ENCODE results near the gene PPM1J.
"Not testable (repeated sequence)": the region's sequence is repeated elsewhere in the genome, so short reads cannot be mapped to it uniquely, and the experiment has no call there.

Gene PPM1J

DNA sequence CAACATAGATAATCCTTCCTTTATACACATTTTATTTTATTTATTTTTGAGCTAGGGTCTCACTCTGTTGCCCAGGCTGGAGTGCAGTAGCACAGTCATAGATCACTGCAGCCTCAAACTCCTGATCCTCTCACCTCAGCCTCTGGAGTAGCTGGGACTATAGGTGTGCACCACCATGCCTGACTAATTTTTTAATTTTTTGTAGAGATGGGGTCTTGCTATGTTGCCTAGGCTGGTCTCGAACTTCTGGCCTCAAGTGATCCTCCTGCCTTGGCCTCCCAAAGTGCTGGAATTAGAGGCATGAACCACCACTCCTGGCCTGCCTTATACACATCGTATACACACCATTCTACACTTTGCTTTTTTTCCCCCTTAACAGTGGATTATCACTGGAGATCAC lies 6.2 kb upstream of the PPM1J start:
- DNase-seq (ENCODE audit: low read depth) = not testable (repeated sequence)

DNA sequence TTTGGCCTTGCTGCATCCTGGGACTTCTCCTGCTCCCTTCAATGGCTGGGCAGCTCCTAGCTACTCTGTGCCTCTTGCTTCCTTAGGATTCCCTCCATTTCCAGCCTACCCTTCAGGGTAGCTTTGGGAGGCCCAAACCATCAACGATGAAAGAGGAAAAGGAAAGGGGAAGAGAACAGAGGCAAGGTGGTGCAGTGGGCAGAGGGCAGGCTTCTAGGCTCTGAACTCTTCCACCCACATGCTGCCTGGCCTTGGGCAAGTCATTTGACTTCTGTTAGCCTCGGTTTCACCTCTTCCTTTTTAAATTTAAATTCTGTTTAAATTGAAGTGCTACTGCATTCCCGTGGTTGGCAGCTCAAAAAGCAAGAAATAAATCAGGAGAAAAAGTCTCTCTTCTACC lies 5.7 kb upstream of the PPM1J start:
- no peak for DNase-seq (ENCODE audit: low read depth)

DNA sequence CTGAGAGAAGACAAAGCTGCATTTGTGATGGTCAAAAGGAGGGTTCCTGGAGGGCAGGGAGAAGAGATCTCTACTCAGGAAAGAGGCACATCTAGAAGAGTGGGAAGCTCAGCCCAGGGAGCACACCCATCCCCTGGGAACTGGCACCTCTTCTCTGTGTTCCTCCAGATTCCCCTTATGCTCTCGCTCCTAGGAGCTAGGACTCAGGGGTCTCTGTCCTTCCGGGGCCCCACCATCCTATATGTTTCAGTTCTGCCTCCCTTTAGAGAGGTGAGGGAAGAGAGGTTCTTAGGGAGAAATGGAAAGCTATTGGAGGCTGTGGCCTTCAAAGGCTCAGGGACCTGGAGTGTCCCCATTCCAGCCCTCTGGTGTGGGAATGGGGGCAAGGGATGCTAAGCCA lies 4.6 kb upstream of the PPM1J start:
- DNase-seq (ENCODE audit: low read depth) = no peak

DNA sequence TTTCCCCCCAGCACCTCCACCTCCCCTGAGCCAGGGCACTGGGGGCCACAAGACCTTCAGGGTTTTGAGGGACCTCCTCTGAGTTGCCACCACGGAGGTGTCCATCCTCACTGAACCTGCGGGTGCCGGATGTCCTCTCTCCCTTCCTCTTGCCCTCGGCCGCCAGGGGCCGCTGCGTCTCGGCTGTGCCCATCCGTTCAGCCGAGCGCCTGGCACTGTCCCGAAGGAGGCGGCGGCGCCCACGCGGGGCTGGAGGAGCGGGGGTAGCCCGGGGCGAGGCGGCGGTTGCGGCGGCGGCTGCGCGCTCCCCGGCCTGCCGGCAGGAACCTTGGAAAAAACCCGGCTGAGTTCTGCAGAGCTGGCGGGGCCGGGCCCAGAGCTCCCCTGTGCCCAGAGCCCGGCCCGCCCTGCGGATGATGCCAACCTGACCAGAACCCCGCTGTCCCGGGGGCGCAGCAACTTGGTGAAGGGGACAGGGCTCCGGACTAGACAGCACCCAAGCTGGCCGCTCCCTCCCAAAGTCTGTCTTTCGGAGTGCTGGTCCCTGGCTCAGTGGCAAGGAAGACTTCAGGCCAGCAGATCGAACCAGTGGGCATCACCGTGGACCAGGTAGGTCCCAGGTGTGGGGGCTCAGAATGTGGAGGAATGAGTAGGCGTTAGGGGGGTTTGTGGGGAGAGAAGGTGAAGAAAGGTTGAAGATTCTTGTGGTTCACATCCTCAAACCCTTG lies 3.7 kb upstream of the PPM1J start:
- peak; percentile 47 for DNase-seq (ENCODE audit: low read depth)

DNA sequence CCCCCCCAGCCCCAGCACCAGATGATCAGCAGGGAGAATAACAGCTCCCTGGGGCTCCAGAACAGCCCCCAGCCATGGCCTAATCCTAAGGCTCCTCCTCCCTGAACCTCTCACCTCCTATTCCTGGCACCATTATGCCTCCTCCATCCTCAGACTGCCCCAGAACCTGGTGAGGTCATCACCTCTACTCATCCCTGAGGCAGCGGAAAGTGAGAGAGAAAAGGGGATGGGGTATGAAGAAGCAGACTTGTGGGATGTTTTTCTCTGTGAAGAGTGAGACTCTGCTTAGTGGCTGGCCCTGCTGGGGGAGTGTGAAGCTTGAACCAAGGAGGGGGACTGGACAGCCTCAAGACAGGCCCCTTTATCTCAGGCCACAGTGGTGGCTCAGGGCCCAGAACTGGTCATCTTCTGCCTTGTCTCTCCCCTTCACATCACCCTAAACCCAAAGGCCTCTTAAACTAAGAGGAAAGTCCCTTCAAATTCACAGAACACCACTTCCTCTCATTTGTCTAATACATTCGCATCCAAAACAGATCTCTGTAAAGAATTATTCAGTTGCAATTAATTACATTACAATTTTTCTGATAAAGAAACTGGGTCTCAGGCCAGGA lies 2.2 kb upstream of the PPM1J start:
- DNase-seq (ENCODE audit: low read depth) = no peak

DNA sequence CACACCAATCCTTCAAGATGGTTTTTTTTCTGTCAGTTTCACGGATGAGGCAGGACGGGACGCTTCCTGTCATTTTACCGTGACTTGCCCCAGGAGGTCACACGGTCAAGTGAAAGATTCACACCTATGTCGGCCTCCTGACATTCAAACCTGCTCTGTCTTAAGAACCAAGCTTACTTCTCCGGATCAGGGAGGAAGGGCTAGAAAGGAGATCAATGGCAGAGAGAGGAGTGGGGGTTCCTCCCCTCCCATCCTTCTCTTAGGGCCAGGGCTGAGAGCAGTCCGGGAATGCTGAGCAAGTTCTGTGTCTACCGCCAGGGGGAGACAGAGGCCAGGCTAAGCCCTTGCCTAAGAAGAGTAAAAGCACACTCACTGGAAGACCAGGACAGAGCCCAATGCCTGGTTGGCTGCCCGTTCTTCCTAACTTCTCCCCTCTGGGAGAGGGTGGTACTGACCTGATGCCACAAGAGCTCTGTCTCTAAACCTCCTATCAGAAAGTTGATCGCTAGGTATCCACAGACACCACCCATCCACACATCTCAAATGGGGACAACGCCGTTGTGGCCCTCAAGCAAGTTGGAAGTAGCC lies 1.1 kb upstream of the PPM1J start:
- peak; percentile 57 for DNase-seq (ENCODE audit: low read depth)

DNA sequence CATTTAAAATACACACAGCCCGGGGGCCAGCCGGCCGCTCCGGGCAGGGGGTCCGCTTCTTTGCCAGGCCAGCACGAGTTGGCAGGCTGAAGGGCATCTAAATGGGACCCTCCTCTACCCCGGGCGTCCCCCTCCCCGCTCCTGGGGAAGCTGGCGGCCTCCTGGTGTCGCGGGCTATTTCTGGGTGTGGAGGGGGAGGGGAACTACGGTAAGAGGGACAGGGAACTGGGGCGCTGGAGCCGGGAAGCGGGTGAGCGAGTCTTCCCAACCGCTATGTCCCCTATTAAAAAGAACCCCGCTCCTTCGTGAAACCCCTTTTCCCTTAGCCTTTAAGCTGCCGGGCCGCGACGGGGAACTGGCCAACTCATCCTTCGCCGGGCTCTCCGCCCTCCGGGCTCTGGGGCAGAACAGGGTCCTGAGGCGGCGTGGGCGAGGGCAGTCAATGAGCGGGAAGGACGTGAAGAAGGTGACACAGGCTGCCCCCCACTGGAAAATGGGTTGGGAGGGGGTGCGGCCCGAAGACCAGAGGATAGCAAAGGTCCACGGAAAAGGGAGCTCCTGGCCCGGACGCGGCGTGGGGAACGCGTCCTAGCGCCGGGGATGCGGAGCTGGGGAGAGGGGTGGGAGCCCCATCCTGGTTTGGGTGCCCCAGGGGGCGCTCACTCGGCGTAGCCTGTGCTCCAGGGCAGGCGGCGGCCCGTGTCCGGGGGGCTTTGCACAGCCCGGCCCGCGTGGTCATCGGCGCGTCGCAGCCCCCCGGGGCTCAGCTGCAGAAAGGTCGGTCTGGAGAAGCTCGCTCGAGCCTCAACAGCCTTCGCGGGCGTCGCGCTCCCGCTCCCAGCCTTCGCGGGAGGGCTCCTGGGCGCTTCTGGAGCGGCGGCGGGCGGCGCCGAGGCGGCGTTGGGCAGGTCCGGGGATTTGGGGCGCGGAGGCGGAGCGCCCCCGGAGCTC lies 544 bp downstream of the PPM1J start:
- DNase-seq (ENCODE audit: low read depth) = no peak

DNA sequence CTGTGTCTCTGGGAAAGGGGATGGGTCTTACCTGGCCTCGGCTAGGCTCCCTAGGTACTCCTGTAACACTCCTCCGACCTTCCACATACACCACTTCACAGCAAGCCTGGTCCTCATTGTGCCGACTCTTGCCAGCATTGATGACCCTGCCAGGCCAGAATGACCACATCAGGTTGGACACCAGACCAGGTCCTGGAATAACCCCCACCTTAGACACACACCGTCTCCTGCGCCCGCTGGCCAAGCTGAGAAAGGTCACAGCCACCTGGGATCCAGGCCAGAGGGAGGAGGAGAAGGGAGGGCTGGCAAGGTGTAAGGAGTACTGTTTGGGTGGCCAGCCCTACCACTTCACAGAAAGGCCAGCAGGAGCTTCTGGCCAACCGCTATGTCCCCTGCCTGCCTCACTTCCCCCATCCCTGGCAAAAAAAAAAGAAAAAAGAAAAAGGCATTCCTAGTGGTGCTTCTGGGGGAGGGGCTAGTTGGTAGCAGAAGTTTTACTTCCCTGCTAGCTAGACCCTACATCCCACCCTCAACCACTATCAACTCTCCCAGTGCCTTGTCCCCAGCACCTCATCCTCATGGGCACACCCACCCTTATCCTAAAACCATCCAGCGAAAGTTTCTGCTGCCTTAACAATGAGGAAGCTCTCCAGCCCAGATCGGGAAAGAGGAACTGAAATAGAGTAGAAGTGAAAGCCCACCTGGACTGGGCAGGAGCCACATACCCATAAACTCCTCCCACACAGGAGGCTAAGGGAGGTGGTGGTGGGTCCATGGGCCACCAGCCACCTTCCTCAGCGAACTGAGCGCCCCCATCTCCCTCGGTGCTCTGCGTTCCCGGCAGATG lies 1.4 kb downstream of the PPM1J start:
- no peak for DNase-seq (ENCODE audit: low read depth)

DNA sequence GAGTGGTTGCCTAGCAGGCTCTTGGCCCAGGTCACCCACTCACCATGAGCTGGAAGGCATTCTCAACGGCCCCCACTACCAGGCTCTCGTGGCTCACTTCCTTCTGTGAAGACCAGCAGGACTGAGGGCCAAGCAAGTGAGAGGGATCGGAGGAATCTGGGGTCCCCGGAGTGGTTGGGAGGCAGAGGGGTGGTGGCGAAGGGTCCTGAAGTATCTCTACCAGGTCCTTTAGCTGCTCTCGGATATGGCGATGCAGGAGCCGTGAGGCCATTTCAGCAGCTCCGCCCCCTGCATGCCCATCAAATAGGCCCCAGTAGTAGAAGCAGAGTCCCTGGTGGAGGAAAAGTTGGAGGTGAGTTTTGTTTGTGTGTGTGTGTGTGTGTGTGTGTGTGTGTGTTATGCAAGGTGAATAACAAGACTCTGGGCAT lies 2.4 kb downstream of the PPM1J start:
- DNase-seq (ENCODE audit: low read depth) = no peak

DNA sequence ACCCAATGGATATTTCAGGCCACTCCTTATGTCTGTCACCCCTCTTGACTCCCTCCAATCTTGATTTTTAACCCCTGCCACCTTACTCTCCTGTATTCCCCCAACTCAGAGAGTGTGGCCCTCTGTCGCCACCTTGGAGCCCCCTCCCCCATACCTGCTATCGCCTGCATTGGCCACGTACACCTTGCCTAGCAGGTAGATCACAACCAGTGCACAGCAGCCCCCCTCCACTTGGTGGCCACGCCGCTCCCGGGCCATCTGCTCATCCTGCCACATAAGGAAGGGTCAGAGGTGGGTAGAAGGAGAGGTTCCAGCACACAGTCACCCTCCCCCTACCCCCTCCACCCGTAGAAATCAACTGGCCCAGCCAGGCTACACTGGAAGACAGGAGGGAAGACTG lies 2.9 kb downstream of the PPM1J start:
- no peak for DNase-seq (ENCODE audit: low read depth)

DNA sequence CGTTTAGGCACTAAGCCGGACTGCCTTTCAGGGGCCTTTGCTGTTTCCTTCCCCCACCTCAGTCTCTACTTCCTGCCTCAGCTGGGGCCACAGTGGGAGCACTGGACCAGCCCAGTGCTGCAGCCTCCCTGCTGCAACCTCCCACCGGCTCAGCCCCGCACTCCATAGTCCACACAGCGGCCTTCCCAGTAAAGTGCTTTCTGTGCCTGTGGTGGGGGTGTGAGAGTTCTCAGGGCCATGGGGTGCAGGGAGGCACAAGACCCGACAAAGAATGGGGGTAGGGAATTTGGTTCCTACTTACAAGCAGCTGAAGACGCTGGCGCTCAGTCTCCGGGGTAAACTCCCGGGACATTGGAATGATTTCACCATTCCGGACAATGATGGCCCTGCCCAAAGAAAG lies 3.5 kb downstream of the PPM1J start:
- no peak for DNase-seq (ENCODE audit: low read depth)

DNA sequence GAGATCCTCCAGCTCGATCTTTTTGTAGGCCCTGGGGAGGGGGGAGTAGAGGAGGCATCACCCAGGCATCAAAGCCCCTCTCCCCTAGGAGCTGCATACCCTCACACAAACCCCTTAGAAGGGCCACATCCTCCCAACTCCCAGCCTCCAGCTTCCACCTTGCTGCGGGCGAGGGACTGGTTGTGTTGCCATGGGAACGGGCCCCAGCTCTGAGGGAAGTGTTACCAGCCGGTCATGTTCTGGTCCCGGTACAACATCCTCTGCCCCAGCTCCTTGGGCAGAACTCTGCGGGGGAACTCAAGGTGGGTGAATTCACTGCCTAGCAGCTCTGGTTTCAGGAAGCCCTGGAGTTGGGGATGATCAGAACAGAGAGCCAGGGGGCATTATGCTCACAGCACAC lies 4.1 kb downstream of the PPM1J start:
- no peak for DNase-seq (ENCODE audit: low read depth)

DNA sequence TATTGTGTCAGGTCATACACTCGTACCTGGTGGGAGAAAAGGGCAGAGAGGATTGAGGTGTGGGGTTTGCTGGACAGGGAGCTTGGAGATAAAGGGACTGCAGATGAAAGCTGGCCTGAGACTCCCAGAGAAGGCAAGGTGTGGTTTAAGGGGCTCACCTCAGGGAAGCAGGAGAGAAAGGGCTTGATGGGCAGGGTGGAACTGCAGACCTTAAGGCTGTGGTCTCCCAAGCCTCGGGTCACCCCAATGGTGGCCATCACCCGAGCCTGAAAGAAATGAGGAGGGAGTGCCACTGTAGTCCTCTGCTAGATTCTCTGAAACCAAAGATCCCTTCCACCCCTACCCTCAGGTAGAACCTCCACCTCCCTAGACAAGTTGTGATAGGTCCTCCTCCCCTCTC lies 4.5 kb downstream of the PPM1J start:
- DNase-seq (ENCODE audit: low read depth) = no peak

DNA sequence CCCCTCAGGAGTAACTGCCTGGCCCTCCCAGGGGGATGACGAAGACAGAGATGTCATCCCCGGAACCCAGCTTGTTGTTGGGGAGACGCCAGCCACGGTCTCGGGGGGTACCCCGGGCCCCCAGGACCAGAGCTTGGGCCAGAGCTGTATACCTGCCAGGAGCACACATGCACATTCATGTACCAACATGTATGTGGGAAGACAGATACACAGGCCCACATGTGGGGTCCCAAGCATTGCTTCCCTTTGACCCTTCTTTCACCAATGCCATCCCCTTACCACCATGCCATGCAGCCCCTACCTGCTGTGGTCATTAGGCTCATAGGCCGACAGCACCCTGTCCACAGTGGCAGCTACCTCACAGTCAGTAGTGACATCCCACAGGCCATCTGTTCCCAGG lies 5.0 kb downstream of the PPM1J start:
- no peak for DNase-seq (ENCODE audit: low read depth)

DNA sequence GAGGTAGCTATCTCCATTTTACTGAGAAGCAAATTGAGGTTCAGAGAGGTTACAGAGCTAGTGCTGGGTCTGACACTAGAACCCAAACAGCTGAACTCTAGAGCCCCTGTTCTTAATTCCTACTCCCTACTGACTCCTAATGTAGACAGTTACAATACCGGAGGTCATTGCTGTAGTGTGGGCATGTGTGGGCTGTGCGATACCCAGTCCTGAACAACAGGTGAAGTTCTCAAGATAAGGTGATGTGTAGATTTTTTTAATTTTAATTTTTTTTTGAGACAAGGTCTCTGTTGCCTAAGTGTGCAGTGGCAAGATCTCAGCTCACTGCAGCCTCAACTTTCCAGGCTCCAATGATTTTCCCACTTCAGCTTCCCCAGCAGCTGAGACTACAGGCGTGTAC lies 6.6 kb downstream of the PPM1J start:
- no peak for DNase-seq (ENCODE audit: low read depth)

DNA sequence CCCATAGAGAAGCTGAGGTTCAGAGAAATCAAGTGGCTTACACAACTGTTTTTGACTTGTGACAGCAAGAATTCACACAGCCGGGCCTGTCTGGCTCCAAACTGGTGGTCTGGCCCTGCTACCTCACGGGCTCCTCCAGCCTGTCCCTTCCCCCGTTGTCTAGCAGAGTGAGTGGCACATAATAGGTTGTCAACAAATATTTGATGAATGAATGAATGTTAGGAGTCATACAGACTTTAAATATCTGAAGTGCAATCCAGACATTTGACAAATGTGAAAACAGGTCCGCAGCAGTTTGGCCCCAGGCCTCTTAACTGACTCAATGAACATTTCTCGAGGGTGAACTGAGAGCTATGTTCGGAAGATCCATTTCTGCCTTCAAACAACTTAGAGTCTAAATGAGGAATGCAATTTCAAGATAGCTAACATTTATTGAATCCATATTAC lies 7.1 kb downstream of the PPM1J start:
- no peak for DNase-seq (ENCODE audit: low read depth)

DNA sequence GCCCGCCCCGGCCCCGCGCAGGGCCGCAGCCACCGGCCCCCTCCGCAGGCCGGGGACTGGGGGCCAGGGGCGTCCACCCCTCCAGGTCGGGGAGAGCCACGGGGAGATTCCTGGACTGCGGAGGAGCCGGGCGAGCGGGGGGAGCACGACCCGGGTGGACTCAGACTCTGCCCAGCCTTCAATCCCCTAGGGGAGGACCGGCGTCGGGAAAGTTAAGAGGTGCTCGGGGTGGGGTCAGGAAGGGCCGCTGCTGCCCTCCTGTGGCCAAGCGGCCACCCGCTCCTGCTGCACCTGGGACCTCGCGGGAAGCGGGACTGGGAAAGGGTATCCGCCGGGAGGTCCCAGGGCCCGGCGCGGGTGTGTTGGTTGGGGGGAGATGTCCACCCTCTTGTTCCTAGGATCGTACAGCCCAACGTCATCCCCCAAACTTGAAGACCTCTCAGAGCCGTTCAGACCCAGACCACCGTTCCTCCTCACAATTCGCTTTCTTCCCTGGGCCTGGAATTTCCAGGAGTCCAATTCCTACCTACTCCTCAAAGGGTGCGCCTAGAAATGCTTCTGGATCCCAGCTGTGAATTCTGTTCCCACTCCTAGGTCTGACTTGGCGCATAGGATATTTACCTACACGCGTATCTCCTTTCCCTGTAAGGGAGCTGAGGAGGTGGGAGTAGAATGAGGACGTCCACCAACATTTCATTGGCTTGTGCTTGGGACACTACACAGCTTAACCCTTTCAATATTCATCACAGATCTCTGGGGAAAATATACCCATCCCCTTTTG lies 7.7 kb downstream of the PPM1J start:
- no peak for DNase-seq (ENCODE audit: low read depth)

DNA sequence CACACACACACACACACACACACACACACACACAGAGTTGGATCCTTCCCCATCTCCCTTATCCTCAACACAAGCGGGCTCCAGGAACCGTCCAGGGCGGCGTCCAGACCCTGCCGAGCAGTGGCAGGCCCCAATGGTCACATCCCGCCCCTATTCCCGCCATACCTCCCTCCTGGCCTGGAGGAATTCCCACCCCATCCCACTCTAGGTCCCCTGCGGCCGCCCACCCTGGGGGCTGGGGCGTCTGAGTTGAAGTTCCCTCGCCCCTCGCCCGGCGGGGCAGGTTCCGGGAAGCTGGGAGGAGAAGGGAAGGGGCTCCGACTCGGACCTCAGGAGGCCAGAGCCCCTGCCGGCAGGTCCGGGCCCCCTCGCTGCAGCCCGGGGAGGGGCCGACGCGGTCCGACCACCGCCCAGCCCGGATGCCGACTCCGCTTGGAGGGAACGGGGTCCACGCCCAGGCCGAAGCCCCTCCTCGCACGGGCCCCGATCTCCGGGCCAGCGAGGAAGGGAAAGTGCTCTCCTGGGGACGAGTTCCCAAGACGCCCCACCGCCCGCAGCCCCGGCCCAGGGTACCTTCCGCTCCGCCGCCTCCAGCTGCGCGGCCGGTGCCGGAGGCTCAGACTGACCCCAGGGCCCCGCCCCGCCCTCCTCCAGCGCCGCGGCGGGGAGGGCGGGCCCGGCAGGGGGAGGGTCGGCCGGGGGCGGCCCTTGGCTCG lies 8.5 kb downstream of the PPM1J start, which contains the start of gene RHOC:
Gene RHOC (minus strand): TSS at position 623 of the 716 bp plus-strand sequence. CDS start 3,328 bp downstream, outside the sequence.
- no peak for DNase-seq (ENCODE audit: low read depth)

DNA sequence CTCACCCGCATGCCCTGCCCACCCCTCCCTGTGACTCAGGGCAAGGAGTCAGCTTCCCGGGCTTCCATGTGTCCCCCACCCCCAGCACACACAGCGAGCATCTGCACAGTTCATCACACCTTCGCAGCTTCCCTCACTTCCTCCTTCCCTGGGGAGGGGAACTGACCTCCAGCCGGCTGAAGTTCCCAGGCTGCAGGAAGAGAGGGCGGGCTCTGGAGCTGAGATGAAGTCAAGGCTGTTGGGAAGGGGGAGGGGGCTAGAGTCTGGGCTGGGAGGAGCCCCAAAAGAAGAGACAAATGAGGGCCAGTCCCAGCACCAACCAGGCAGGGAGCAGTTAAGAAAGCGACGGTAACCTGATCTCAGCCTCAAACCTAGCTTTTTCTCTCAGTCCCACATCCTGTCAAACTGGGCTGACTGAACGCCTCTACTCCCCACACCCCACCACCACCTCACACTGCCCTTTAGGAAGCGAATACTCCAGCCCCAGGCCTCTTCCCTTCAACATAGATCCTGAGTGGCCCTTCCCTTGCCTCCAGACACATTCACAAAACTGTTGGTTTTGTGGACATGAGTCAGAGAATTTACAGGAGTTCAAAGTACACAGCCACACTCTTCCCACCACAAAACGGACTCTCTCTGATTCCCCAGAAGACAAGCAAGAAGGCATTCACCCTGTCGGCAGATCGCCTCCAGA lies 10.1 kb downstream of the PPM1J start:
- no peak for DNase-seq (ENCODE audit: low read depth)

All from stimulated activated CD8-positive, alpha-beta memory T cell treated with anti-CD3 and anti-CD28 coated beads, Interleukin-15, amount 100 ng/mL, for 24 hours (primary cell).